ENCODE results near the gene BBLN.

Gene BBLN

GRCh38 chr9:128192601-128193371, 32.7 kb downstream of the BBLN start:
- H3K36me3 ChIP-seq, result peaks cover 4% of the 10 kb centered on the region
- TF ChIP-seq, protein P1, sequence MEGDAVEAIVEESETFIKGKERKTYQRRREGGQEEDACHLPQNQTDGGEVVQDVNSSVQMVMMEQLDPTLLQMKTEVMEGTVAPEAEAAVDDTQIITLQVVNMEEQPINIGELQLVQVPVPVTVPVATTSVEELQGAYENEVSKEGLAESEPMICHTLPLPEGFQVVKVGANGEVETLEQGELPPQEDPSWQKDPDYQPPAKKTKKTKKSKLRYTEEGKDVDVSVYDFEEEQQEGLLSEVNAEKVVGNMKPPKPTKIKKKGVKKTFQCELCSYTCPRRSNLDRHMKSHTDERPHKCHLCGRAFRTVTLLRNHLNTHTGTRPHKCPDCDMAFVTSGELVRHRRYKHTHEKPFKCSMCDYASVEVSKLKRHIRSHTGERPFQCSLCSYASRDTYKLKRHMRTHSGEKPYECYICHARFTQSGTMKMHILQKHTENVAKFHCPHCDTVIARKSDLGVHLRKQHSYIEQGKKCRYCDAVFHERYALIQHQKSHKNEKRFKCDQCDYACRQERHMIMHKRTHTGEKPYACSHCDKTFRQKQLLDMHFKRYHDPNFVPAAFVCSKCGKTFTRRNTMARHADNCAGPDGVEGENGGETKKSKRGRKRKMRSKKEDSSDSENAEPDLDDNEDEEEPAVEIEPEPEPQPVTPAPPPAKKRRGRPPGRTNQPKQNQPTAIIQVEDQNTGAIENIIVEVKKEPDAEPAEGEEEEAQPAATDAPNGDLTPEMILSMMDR (IDR thresholded peaks at IDR 0.05), result no peak
- H3K27me3 ChIP-seq, result peaks cover 25% of the 10 kb centered on the region
- peak overlapping the region in 1 of 2 experiments; percentile 80 for H3K4me3 ChIP-seq (ENCODE audit: low read depth in 1 of 2, low read length in 1 of 2)
- H3K27ac ChIP-seq, result no peak overlapping the region
- H3K4me1 ChIP-seq (ENCODE audit: control insufficient read depth in 1 of 2, insufficient read depth in 1 of 2, low read depth in 1 of 2, low read length in 1 of 2), result peaks cover 26 to 30% of the 10 kb centered on the region in 2 experiments
- no peaks in the 10 kb centered on the region for H3K9me3 ChIP-seq

GRCh38 chr9:128193469-128194096, 33.5 kb downstream of the BBLN start:
- H3K4me3 ChIP-seq (ENCODE audit: low read depth in 1 of 2, low read length in 1 of 2), result no peak overlapping the region

GRCh38 chr9:128201441-128202369, 41.6 kb downstream of the BBLN start:
- Histone ChIP-seq H3K4me3 (ENCODE audit: low read depth in 1 of 2, low read length in 1 of 2) (no peak overlapping the region), H3K9me3 (no peaks in the 10 kb centered on the region), H3K27ac (no peak overlapping the region), H3K36me3 (no peaks in the 10 kb centered on the region), H3K4me1 (ENCODE audit: control insufficient read depth in 1 of 2, insufficient read depth in 1 of 2, low read depth in 1 of 2, low read length in 1 of 2) (peaks cover 15% of the 10 kb centered on the region in 2 experiments), H3K27me3 (peaks cover 36% of the 10 kb centered on the region)
- TF ChIP-seq, protein P1 (IDR thresholded peaks at IDR 0.05), result no peak

More at GRCh38 chr9:128193469-128194096, 33.5 kb downstream of the BBLN start:
- Histone ChIP-seq H3K36me3 (peaks cover 4% of the 10 kb centered on the region), H3K27me3 (peaks cover 25% of the 10 kb centered on the region), H3K9me3 (no peaks in the 10 kb centered on the region), H3K4me1 (ENCODE audit: control insufficient read depth in 1 of 2, insufficient read depth in 1 of 2, low read depth in 1 of 2, low read length in 1 of 2) (peaks cover 26 to 30% of the 10 kb centered on the region in 2 experiments), H3K27ac (no peak overlapping the region)
- TF ChIP-seq, protein P1 (IDR thresholded peaks at IDR 0.05), result no peak

GRCh38 chr9:128202648-128203023, 42.6 kb downstream of the BBLN start:
- Histone ChIP-seq H3K4me3 (ENCODE audit: low read depth in 1 of 2, low read length in 1 of 2) (peak overlapping the region; percentile 59 to 73), H3K27ac (no peak overlapping the region)
- TF ChIP-seq, protein P1 (IDR thresholded peaks at IDR 0.05), result no peak

GRCh38 chr9:128203024-128203706, 43.1 kb downstream of the BBLN start, which contains the start of gene DNM1:
Gene DNM1 (plus strand): TSS chr9:128203379. CDS start chr9:128203471, 92 bp downstream.
- TF ChIP-seq, protein P1 (IDR thresholded peaks at IDR 0.05), result peak; percentile 98
- H3K9me3 ChIP-seq, result no peaks in the 10 kb centered on the region
- no peaks in the 10 kb centered on the region for H3K36me3 ChIP-seq
- H3K27me3 ChIP-seq, result peaks cover 40% of the 10 kb centered on the region
- H3K27ac ChIP-seq, result no peak within 1 kb of the TSS
- peaks cover 15% of the 10 kb centered on the region in 2 experiments for H3K4me1 ChIP-seq (ENCODE audit: control insufficient read depth in 1 of 2, insufficient read depth in 1 of 2, low read depth in 1 of 2, low read length in 1 of 2)
- peak within 1 kb of the TSS; percentile 59 to 73 for H3K4me3 ChIP-seq (ENCODE audit: low read depth in 1 of 2, low read length in 1 of 2)

More at GRCh38 chr9:128202648-128203023, 42.6 kb downstream of the BBLN start:
- H3K9me3 ChIP-seq, result no peaks in the 10 kb centered on the region
- H3K4me1 ChIP-seq (ENCODE audit: control insufficient read depth in 1 of 2, insufficient read depth in 1 of 2, low read depth in 1 of 2, low read length in 1 of 2), result peaks cover 15% of the 10 kb centered on the region in 2 experiments
- H3K36me3 ChIP-seq, result no peaks in the 10 kb centered on the region
- peaks cover 40% of the 10 kb centered on the region for H3K27me3 ChIP-seq

Data from neutrophil (primary cell).